HG03159 (cell line): ENCODE data around the gene EYA3.
"Not testable (repeated sequence)": the region's sequence is repeated elsewhere in the genome, so short reads cannot be mapped to it uniquely, and the experiment has no call there.

Source experiments
- ATAC-seq: cut with Tn5 transposase; IDR thresholded peaks from one replicate; pipeline ENCODE4 v1.9.1; 2021; ENCODE audit warnings: mild to moderate bottlenecking, moderate library complexity; ENCODE audit not compliant: unreplicated experiment

Gene EYA3

DNA sequence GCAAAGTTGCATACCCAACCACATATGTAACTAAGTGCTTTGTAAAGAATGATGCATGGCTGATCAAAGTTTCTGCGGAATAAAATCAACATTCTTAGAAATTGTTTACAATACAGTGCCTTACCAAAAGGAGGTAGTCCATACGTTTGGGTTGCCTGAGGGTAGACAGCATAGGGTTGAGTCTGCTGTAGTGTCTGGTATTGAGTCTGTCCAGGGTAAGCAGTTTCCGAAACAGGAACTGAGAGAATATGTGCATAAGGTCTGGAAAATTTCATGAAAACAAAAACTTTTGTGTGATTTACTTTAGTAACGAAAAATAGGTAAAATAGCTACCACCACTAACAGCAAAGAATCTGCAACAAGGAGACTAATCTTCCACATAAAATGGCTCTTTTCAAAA lies 53.0 kb downstream of the EYA3 start:
- no peak for ATAC-seq

DNA sequence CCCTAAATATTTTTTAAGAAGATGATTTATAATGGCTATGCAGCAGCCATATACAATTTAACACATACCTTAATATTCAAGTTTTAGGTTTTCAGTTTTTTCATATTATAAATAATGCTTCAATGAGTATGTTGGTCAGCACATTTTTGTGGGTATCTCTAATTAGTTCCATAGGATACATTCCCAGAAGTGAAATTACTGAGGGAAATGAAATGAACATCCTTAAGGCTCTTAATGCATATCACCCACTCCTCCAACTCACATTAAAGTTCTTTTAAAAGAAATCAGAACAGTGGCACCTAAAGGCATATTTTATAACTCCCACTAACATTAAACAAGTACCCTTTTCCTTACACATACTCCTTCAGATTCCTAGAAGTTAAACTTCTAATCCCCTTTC lies 56.1 kb downstream of the EYA3 start:
- ATAC-seq = no peak

DNA sequence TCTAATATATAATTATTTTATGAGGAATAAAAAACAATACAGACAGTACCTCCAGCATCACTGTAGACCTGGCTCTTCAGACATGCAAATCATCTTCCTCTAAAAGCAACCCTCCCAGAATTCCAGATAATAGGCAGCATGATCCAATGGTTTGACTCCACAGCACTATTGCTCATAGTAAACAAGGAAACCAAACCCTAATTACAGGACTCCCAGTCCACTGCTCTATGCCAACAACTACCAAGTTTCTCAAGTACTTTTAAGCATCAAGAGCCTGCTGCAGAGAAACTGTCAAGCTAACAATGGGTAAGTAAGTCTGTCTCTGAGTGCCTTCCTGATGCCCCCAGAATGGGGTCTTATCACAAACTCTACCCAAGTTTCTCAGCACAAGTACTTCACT lies 57.2 kb downstream of the EYA3 start:
- no peak for ATAC-seq

DNA sequence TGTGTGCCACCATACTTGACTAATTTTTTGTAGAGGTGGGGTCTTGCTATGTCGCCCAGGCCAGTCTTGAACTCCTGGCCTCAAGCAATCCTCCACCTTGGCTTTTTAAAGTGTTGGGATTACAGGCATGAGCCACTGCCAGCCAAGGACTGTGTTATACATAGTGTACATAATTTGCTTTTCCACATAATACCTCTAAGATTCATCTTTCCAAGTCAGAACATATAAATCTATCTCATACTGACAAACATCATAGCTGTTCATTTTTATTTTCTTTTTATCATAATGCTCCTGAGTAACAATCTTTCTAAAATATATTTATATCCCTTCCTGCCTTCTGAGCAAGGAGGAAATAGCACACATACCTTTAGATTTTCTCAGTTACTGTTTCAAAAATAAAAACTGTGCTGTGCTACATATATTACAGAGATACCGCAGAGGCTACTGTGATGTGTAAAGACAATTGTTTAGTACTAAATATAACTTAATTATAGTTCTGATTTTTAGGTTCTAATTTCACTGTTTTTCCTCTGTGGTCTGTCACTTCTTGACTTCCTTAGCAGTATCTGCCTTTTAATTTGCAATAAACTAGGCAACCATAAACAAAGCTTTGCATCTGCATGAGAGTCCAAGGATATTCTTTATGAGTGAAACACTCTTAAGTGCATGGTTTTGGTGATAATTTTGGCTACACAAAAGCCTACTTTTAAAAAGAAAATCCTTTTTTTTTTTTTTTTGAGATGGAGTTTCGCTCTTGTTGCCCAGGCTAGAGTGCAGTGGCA lies 59.3 kb downstream of the EYA3 start:
- no peak for ATAC-seq

DNA sequence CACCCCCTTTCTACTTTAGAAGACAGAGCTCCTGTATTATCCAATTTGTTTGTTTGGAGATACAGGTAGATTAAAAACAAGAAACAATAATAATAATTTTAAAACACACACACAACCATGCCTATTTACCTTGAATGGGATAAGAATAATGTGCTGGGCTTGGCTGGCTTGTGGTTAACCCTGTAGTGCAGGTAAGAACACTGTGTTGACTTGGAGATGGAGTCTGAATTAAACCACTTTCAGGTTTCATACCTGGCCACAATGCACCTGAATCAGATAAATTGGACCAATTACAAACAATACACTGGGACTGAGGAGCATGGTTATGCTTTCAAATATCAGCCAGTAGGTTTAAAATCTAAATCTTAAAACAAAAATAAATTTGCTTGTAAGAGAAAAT lies 60.8 kb downstream of the EYA3 start:
- no peak for ATAC-seq

DNA sequence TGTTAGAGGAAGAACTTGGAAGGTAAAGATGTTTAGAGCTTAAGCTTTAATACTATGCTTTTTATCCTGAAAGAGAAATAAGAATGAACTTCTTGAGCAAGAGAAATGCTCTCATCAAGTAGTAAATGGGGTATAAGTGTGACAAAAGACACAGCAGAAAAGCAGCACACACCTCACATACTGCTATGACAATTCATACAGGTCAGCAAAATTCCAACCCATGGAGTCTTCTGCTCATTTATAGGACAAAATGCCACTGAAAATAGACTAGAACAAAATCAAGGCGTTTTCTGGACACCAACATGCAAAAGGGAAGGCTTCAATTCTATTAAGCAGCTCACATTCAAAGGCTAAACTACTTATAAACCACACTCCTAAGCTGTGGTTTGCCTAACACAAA lies 61.2 kb downstream of the EYA3 start:
- ATAC-seq = no peak

DNA sequence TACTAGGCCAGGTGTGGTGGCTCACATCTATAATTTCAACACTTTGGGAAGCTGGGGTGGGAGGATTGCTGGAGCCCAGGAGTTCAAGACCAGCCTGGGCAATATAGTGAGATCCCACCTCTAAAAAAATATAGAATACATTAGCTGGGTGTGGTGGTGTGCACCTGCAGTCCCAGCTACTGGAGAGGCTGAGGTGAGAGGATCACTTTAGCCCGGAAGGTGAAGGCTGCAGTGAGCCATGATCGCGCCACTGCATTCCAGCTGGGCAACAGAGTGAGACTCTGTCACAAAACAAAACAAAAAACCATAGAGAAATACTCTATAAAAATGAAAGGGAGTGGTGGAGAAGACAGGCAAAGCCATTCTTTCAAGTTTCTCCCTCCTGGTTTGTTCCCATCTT lies 62.1 kb downstream of the EYA3 start:
- ATAC-seq = no peak

DNA sequence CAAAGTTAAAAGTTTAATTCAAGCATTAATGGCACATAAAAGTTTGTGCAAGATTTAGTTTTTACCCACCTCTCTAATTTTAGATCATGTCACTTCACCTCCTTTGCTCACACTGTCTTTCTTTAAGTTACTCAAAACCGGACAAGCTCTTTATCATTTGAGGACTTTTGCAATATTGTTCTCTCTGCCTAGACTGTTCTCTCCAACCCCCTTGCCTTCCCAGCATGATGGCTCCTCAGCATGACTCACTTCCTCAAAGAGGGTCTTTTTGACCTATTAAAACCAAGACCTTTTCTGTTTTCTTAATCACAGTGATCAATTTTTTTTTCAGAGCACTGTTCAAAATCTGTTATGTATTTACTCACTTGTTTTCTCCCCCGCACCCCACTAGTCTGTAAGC lies 67.3 kb downstream of the EYA3 start:
- no peak for ATAC-seq

DNA sequence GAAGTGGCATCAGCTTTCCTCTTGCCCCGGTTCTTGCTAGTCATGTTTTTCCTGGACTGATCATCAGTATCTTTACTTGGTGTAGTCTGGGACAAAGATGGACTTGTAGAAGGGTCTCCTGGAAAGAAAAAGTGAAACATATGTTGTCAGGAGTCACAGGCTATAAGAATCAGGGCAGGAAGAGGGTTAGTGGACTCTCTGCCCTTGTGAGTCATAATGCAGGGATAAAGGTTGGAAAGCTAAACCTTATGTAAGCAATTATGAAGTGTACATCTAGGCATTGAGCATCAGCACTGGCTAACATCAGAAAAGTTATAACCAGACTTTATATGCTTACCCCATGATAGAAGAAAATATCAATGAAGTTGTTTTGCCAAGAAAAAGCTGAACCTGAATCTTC lies 77.4 kb downstream of the EYA3 start:
- no peak for ATAC-seq

DNA sequence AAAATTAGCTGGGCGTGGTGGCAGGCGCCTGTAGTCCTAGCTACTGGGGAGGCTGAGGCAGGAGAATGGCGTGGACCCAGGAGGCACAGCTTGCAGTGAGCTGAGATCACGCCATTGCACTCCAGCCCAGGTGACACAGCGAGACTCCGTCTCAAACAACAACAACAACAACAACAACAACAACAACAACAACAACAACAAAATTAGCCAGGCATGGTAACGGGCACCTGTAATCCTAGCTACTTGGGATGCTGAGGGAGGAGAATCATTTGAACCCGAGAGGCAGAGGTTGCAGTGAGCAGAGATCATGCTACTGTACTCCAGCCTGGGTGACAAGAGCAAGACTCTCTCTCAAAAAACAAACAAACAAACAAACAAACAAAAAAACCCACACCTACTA lies 85.3 kb downstream of the EYA3 start:
- not testable (repeated sequence) for ATAC-seq

DNA sequence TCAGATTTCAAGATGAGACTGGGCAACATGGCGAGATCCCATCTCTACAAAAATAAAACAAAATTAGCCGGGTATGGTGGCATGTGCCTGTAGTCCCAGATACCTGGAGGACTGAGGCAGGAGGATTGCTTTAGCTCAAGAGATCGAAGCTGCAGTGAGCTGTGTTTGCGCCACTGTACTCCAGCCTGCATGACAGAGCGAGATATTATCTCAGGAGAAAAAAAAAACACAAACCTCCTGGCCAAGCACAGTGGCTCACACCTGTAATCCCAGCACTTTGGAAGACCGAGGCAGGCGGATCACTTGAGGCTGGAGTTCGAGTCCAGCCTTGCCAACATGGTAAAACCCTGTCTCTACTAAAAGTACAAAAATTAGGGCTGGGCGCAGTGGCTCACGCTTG lies 85.8 kb downstream of the EYA3 start:
- no peak for ATAC-seq

DNA sequence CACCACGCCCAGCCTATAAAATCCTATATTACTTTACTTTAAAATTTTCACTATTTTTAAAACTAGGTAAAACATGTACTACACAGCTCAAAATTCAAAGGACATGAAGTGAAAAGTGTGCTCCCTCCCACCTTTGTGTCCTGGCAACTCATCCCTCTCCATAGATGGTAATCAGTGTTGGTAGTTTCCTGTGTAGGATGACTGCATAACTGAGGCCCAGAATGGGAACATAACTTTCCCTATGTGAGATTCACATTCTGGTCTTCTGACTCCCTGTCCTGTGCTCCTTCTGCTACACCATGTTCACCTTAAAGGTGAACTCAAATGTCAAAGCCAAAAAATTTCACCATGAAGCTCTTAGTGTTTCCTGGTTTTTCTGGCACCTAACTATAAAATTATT lies 89.4 kb downstream of the EYA3 start:
- ATAC-seq = no peak

DNA sequence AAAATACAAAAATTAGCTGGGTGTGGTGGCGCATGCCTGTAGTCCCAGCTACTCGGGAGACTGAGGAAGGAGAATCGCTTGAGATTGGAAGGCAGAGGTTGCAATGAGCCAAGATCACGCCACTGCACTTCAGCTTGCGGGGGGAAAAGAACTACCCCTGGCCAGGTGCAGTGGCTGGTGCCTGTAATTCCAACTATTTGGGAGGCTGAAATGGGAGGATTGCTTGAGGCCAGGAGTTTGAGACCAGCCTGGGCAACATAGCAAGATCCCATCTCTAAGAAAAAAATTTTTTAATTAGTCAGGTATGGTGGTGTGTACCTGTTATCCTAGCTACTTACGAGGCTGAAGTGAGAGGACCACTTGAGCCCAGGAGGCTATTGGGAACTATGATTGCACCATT lies 93.9 kb downstream of the EYA3 start:
- not testable (repeated sequence) for ATAC-seq

DNA sequence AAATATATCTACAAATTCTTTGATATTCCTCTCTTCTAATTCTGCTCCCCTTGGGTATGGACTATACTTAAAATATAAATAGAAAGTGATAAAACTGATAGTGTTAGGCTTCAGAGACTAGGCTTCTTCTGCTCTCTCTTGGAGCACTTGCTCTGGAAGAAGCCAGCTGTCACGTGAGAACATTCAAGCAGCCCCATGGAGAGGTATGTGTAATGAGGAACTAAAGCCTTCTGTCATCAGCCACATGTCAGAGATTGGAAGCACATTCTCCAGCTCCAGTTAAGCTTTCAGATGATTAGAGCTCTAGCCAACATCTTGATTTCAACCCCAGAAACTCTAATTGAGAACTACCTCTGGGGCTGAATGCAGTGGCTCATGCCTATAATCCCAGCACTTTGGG lies 94.3 kb downstream of the EYA3 start:
- ATAC-seq = no peak

DNA sequence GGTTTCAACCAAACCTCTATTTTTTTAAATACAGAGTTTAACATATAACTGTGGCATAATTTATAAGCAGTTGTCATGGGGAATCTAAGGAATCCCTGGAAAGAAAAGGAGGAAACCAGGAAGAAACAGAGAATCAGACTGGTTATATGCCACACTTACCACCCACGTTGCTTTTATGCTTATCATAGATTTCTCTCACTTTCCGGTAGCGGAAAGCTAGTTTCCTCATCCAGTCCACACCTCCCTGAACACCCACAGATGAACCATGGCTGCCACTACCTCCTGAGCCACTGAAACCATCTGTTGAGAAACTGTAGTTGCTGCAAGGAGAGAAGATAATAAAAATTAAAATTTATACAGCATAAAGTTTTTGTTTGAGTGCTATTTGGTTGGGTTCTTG lies 95.2 kb downstream of the EYA3 start:
- no peak for ATAC-seq

DNA sequence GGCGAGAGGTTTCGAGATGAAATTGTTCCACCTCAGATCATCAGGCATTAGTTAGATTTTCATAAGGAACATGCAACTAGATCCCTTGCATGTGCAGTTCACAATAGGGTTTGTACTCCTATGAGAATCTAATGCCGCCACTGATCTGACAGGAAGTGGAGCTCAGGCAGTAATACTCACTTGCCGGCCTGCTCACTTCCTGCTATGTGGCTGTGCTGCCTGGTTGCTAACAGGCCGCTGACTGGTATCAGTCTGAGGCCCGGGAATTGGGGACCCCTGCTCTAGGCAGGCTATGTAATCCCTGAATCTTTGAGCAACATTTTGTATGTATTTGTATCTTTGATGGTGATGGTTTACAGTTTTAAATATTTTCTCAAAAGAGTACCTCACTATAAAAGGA lies 96.1 kb downstream of the EYA3 start:
- ATAC-seq = no peak

DNA sequence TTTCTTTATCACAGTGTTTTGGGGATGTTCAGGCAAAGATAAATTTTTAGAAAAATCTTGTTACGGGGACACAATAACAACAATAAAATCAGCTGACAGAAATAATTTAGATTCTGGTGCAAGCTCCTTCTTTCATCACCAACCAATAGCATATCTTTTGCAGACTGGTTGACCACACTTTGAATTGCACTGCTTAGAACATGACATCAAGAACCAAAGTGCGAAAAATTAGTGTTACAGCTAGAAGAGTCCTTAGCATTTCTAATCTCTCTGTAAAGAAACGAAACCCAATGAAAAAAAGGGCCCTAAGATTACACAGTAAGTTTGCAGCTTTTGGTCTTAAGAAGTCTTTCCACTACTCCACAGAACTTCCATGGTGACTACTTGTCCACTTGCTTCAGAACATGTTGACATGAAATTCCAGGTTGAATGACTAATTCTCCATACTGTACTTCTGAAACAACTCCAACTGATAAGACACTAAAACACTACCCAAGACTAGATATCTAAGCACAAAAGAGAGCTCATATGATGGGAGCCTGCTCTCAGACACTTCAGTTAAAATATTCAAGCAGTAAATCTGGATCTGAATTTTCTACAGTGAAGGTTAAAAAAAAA lies 97.4 kb downstream of the EYA3 start:
- no peak for ATAC-seq

DNA sequence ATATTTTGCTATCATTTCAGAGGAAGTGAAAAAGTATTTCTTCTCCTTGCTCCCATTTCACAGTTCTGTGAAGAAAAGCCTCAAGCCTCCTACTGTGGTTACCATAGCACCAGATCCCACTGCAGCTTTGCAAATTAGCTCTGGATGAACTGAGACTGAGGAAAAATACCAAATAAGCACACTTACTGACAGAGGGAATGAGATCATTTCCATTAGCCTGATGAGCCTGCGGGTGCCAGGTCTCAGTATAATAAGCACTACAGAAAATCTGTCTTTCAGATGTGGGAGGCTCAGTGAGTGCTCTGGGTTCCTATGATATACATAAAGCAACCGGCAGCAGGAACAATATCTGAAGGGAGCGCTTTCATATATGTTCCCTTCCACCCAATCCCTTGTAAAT lies 107.3 kb downstream of the EYA3 start:
- no peak for ATAC-seq

DNA sequence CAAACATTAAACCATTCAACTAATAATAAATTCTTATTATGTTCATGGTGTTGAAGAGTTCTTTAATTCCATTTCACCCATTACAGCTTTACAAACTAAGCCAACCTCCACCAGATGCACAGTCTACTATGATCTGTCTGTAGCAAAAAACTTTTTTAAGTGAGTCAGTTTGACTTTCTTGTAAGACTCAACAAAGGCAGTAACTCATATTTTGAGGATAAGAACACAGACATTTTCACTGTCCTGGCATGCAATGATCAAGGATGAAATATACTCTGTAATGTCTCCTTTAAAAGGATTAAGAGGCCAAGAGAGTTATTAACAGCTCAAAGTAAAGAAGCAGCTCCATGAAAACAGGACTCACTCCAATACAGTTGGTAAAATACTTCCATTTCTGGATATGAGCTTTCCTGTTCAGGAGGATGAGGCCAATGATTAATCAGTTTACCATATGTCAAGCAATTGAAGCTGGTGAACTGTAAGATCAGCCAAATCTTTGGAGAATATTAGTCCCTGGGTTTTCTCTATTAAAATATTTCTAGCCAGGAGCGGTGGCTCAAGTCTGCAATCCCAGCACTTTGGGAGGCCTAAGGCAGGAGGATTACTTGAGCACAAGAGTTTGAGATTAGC lies 108.1 kb downstream of the EYA3 start:
- no peak for ATAC-seq

DNA sequence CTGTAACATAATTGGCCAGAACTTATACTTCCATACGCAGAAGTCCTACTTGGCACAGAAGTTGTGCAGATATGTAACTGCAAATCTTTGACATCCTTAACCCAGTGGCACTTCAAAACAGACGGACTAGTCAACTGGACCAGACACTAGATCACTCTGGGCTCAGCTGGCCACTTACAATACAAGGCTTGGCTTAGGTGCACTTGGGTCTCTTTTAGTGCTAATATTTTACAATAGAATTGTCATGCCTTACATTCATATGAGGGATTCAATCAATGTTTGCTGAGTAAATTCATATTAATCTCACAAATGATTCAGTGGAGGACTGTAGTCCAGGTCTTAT lies 108.6 kb downstream of the EYA3 start:
- no peak for ATAC-seq

DNA sequence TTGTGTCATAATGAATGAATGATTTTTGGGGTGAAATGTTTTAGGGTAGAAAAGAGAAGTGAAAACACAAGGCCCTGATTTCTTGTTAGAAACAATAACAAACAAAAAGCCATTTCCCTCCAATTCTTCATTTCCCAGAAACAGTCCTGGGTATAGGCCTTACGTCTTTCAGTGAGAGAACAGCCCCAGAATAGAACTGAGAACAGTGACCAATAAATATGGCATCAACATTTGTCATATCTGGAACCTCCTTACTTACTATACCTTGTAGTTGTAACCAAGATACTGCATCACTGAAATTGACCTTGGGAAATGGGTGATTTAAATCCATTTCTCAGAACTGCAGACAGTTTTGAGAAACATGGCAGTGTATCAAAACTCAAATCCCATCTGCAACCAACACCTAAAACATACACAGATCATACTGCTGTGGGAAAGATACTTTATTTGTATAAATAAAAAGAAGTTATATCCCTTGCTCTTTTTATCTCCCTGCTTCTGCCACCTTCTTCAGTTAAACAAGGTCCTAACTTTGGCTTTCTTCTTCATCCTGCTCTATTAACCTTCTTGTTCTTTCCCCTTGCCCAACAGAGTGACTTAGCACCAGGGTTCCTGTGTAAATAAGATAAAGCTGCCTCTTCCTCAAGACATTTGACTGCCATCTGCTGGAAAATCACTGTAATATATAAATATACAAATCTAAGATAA lies 109.1 kb downstream of the EYA3 start:
- no peak for ATAC-seq

DNA sequence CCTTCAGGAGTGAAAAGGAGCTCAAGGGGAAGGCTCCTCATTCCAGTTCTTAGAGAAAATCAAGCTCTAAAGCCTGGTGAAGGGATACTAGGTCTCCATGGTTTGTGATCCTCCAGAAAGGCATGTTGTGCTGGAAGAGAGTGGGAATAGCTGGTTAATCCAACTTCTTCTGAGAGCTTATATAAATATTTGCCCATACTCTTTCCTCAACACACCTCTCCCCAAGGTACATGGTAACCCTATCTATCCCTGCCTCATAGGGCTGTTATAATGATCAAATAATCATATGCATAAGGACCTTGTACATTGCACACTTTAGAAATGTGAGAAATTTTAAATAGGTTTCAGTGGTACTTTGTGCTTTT lies 114.0 kb downstream of the EYA3 start:
- no peak for ATAC-seq
